Activated CD8-positive, alpha-beta memory T cell treated with anti-CD3 and anti-CD28 coated beads for 4 hours (primary cell): ENCODE data around the gene PMEPA1.

Experiments
- DNase-seq, 2 donors: peaks; one replicate each; pipeline ENCODE4 v3.0.0-alpha.2; 2020; ENCODE audit warnings: low read depth in 2 of 2

The PMEPA1 gene, protein sequence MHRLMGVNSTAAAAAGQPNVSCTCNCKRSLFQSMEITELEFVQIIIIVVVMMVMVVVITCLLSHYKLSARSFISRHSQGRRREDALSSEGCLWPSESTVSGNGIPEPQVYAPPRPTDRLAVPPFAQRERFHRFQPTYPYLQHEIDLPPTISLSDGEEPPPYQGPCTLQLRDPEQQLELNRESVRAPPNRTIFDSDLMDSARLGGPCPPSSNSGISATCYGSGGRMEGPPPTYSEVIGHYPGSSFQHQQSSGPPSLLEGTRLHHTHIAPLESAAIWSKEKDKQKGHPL

DNA sequence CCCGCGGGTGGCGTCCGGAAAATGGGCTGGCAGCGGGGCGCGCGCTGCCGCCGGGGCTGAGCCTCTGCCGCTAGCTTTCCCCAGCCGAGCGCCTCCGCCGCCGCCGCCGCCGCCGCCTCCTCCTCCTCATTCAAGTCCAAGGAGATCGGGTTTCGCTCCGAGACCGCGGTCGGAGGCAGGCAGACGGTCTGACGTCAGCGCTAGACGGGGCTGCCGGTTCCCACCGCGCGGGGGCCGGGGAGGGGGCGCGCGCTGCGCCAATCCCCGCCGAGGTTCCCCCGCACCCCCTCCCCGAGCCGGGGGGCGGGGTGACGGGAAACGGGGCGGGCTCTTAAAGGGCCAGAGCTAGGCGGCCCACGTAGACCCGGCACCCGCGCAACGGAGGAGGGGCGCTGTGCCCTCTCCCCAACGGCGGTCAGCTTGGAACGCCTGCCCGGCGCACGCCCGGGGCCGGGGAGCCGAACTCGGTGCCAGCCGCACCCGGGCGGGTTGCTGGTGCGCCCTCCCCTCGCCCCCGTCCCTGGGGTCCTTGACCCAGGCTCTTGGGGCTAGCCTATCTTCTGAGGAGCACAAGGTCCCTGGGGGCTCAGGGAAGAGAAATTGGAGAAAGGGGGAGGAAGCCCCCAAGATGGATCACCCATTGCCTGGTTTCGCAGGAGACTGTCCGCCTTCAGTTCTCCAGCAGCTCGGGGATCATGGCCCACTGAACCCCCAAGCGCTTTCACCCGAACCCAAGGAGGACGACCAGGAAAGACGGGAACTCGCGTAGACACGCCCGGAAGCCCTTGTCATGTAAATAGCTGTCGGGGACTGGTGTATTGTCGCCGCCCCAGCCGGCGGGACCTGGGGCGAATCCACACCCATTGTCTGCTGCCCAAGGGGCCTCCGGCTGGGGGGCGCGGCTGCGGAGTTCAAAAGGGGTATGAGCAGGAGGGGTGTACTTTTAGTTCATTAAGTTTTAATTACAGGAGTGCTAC is at the start of gene PMEPA1:
Gene PMEPA1, minus strand, starts transcription at position 193 of the 977 bp plus-strand sequence. CDS start 433 bp downstream, outside the sequence.
- DNase-seq = peak; percentile 87 to 88

DNA sequence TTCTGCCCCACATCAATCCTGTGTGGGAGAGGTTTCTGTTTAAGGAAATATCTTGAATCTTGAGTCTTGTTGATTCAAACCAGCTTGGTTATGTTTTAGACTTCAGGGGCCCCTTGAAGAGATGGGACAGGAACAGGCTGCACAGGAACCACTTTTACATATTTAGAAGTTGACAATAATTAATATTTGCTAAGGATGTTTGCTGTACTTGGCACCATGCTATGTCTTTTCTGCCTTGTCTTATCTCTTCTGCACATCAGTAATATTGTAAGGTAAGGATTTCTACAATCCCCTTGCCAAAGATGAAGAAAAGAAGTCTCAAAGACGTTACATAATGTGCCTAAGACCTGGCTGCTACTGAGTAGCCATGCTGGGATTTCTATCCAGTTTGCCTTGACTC is 48.0 kb upstream of the PMEPA1 start:
- DNase-seq = no peak

DNA sequence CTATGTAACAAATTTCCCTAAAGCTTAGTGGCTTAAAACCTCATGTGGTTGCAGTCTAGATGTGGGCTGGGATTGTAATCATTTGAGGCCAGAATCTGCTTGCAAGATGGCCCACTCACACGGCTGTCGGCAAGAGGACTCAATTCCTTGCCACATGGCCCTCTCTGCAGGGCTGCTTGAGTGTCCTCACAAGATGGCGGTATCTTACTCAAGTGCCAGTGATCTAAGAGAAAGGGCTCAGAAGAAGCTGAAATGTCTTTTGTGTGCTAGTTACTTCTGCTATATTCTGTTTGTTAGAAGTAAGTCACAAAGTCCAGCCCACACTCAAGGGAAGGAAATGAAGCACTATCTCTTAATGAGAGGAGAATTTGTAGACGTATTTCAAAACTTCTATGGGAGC is 47.1 kb upstream of the PMEPA1 start:
- no peak for DNase-seq

DNA sequence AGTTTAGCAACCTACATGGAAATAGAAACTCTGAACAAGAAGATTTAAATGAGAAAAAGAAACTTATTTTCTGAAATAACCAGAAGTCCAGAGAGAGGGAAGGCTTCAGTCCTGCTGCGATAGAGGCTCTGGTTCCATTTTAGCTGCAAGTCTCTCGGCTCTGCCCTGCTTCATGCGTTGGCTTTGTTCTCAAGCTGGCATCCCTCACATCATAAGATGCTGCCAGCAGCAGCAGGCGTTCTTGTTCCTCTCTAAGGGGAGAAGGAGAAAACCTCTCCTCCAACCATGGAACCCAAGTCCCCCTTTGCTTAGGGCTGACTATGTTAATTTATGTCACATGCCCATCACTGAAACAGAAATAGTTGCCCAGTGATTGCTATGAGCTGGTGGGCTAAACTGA is 46.4 kb upstream of the PMEPA1 start:
- DNase-seq = no peak

DNA sequence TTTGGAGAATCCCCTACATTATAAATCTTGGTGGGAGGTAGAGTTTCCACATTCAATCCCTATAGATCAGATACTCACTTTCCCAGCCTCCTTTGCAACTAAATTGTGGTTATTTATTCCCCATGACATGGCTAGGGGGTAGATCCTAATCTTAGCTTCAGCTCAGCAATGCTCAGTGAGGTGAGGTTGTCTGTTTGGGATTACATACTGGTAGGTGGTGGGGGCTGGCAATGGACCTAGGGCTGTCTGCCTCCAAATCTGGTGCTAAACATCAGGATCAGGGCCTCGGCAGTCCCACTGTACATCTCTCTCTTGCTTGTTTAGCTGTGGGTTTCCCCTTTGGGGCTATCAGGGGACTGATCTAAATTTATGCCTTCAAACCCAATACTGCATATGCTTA is 45.8 kb upstream of the PMEPA1 start:
- DNase-seq = no peak

DNA sequence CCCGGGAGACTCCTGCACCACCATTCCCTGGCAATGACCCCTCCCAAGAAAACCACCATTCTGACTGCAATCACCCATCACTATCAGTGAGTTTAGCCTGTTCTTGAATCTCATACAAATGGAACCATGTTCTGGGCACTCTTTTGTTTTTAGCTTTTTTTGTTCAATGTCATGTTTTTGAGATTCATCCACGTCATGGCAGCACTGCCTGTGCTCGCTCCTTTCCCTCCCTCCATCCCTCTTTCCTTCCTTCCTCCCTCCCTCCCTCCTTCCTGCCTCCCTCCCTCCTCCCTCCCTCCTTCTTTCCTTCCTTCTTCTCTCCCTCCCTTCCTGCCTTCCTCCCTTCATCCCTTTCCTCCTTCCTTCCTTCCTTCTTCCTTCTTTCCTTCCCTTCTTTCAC is 44.4 kb upstream of the PMEPA1 start:
- DNase-seq = no peak

DNA sequence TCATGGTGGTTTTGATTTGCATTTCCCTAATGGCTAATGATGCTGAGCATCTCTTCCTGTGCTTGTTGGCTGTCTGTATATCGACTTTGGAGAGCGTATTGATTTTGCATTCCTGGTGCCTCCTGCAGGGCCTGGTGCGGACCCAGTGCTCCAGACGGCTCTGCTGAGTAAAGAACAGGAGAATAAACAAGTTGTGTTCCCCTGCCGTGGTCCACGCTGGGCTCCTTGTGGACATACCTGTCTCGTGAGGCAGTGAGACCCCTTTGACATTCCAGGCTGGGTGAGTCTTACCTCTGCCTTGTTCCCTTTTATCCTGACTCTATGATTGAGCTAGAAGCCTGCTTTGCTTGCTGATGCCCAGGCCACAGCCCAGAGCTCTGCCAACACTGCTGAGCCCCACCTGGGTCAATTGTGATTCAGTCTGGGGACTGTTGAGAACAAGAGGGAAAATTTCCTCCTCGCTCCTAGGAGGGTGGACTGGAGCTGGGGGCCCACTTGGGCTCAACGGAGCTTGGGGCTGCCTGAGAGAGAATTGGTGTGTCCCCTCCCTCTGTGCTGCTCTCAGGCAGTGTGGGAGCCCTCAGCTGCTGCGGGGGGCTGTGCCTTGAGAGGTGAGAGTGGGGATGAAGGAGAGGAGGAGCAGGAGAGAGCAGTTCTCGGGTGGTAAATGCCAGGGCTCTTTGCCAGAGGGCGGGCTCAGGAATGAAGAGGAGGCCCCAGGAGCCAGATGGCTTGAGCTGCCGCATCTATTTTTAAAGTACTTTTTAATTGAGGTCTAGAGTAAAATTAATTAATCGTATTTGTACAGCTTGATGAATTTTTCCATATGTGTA is 43.7 kb upstream of the PMEPA1 start:
- no peak for DNase-seq

DNA sequence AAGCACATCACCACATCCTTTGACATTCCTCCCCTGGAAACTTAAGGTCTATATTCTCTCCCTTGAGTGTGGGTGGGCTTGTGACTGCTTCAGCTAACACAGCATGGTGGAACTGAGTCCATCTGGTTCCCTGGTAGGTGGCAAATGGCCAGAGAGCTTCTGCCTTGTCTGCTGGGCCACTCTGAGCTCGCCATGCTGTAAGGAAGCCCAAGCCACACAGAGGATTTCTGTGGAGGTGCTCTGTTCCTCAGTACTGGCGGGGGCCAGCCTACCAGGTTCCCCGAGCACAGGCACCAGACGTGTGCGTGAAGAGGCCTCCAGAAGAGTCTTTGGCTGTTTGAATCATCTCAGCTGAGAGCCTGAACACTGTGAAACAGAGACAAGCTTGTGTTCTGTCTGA is 41.6 kb upstream of the PMEPA1 start:
- DNase-seq = no peak

DNA sequence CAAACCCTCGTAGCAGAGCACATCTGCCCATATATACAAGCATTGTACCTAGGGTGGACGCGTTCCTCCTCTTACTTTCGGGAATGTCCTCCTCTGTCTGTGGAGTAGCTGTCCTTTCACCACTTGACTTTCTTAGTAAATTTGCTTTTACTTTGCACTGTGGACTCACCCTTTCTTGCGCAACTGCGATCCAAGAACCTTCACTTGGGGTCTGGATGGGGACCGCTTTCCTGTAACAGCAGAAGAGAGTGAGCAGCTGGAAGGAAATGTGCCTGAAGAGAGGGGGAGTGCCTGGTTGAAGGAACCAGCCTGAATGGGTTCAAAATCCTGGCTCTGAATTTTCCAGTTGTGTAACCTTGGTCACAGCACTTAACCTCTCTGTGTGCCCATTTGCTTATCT is 40.1 kb upstream of the PMEPA1 start:
- DNase-seq = no peak

DNA sequence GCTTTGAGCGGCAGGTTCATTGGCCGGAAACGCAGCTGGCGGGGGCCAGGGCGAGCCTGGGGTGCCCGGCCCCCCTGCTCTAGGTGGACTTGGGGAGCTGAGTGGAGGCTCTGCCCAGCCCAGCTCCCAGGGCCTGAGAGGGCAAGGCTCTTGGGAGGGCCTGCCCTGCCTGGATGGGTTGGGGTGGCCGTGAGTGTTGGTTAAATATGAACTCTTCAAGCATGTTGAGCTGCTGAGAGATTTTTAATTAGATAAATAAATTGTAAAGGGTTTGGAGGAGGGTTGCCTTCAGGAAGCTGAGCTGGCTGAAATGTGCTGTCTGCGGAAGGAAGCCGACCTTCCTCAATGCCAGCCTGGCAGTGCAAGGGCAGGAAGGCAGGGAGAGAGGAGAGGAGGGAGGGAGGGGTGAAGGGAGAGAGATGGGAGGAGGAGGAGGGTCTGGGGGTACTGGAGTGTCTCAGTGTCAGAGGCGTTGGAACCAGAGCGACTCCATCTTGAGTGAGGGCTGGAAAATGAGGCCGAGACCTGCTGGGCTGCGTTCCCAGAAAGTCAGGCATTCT is 39.4 kb upstream of the PMEPA1 start:
- no peak for DNase-seq

DNA sequence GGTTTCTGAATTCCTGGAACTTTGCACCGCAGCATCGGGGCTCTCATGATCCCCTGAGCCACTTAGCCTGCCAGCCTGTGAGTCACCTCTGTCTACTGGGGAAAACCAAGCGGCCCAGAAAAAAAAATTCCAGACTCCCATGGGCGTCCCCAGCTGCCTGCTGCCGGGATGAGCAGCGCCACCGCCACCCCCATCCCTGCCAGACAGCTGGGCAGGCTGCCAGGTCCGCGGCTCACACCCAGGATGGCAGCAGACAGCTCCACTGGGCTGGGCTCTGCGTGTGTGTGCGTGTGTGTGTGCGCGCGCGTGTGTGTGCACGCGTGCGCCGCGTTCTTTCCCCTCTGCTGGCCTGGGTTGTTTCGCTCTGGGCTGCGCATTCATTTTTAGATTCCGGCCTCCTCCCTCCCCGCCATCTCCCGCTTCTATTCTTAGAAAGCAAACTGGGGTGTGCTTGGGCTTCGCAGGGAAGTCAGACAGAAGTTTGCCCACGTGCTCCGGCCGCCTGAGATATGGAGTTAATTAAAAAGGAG is 38.9 kb upstream of the PMEPA1 start:
- peak; percentile 6 to 14 for DNase-seq

DNA sequence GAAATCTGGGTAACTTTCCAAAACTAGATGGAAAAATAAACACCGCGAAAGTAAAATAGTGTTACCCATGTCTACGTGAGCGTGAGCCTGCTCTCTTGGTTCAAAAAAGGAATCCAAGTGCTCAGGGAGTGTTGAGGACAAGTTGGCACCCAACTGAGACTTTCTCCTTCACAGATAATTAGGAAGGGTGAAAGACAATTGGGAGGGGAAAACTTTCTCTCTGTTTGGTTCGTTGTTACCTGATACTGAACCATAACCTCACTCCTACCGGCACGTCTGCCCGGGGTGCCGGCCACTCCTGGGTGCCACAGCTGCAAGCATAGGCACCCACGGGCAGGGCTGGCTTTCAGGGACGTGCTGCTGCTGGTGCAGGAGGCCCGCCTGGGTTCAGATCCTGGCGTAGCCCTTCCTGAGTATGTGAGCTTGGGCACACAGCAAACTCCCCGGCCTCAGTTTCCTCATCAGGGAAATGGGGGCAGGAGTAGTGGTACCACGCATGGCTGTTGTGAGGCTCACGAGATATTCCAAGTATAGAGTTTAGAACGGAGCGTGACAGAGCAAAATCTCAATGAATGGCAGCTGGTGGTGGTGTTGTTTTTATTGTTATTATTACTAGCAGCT is 38.2 kb upstream of the PMEPA1 start:
- DNase-seq = no peak

DNA sequence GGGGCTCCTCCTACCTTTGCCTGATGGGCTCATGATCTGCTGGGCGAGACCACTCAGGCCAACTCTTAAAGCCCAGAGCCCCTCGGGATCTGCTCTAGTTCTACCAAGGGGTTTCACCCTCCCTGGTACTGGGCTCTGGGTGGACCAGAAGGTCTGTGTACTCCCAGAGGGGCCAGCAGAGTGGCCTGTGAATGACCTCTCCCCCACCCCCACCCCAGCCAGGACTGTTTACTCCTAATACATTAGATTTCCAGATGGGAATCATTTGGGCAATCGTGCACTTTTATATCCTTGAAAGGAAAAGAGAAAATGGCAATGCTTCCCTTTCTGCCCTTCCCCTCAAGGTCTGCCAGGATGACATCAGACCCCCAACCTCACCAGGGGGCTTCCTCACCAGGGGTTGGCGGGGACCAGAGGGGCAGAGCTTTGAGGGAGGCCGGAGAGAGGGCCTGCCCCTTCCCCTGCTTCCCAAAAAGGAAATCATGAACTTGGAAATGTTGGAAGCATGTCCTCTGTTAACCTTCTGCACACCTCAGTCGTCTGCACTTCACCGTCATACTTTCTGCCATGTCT is 37.1 kb upstream of the PMEPA1 start:
- DNase-seq = no peak

DNA sequence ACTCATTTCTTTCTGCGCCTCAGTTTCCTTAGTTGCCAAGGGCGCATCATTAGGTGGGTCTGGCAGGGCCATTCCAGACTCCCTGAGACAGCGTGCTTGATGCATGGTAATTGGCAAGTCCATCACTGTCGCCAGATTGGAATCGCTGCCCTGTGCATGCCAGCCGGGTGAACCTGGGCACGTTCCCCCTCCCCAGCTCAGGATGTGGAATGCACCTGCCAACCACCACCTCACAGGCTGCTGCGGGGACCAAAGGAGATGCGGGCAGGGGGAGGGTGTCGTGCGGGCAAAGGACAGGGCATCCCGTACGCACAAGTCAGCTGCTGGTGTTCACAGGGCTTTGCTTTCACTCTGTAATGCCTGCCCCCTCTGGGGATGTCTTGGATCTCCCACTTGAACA is 36.4 kb upstream of the PMEPA1 start:
- DNase-seq = no peak

DNA sequence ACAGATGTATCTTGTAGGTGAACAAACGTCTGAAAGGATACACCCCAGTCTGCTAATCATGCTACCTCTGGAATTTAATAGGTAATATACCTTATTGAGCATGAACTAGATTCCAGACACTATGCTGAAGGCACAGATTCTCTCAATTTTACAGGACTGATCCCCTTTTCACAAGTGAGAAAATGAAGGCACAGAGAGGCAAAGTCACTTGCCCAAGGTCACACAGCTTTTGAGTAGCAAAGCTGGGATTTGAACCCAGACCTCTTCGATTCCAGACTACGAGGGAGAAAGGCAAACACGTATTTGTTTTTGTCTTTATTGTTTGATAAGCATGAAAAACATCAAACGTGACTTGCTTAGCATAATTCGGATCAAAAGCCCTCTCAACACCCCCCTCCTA is 34.4 kb upstream of the PMEPA1 start:
- no peak for DNase-seq

DNA sequence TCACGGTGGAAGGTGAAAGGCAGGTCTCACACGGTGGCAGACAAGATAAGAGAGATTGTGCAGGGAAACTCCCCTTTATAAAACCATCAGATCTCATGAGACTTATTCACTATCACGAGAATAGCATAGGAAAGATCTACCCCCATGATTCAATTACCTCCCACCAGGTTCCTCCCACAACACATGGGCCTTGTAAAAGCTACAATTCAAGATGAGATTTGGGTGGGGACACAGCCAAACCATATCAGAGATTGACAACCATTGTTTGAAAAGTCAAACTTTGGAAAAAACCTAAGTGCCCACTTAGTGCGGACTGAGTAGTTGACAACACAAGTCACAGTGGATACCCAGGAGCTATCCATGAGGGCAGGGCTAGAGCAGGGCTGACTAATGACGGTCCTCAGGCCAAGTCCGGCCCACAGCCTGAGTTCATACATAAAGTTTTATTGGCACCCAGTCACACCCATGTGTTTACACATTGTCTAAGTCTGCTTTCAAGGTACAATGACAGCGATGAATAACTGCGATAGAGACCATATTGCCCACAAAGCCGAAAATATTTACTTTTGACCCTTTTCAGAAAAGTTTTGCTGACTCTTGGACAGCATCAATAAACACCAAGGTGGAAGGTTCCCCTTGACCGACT is 33.8 kb upstream of the PMEPA1 start:
- no peak for DNase-seq

DNA sequence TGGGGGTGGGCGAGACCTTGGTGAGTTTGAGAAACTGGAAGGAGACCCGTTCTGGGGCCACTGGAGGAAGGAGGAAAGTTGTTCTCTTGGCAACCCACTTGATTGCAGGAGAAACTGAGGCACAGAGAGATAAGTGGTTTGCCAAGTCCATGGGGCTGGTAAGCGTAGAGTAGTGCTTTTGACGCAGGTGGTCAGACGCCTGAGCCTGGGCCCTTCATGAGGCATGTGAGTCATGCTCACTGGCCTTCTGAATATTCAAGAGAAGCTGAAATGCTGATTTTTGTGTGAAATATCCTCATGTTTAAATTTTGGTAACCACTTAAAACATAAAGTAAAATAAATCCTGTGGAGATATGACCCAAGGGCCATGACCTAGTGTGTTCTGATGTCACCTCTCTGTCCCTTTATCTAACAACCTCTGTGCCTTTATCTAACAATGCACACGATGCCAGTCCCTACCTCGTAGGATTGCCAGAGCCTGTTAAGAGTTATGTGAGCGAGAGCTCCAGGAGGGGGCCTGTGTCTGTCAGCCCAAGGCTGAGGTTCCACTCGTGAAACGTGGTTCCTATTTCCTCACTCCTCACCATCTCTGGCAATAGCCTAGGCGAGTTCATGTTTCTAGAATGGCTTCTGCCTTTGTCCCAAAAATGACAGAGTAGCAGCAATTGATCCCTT is 32.8 kb upstream of the PMEPA1 start:
- DNase-seq = no peak

DNA sequence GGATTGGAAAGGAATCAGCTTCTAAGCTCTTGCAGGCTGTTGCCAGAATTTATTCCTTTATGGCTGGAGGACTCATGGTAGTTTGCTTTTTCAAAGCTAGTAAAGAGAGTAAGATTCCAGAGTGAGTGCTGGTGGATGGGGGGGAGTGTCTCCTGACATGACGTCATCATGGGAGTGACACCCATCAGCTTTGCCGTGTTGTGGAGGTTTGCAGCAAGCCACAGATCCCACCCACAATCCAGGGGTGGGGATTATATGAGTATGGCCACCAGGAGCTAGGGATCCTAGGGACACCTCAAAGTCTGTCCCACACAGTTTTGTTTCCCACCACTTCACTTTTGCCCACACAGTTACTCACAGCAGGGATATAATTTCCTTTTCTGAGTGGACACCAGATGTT is 28.7 kb upstream of the PMEPA1 start:
- no peak for DNase-seq

DNA sequence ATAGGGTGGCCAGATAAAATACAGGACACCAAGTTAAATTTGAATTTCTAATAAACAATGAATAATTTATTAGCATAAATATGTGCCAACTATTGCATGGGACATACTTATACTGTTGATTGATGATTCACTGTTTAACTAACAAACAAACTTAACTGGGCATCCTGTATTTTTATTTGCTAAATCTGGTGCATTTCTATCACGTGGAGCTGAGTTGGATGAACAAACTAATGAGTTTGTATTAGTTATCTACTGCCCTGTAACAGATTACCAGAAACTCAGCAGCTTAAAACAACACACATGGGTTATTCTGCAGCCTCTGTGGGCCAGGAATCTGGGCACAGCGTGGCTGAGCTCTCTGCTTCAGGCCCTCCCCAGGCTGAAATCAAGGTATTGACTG is 28.2 kb upstream of the PMEPA1 start:
- DNase-seq = no peak

DNA sequence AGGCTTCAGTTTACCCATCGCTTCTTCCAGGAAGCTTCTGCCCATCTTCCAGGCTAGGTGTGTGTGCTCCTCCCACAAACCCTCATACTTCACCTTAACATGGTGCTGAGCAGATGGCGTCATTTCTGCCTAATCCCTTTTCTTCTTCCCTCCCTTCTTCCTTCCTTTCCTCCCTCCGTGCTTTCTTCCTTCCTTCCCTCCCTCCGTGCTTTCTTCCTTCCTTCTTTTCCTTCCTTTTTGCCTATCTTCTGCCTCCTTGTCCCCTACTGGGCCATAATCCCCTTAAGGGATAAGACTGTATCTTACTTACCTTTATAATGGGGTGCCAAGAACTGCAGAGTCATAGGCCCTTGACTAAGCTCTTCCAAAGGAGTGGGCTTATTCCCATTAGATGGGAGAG is 27.5 kb upstream of the PMEPA1 start:
- no peak for DNase-seq
